HPDE6-E6E7 (cell line): Measurements from ENCODE around the gene AMOTL1.
"Not testable (repeated sequence)": the region's sequence is repeated elsewhere in the genome, so short reads cannot be mapped to it uniquely, and the experiment has no call there.

Experiments used
- DNase-seq: peaks from one replicate; pipeline ENCODE4 v3.0.0; 2011; ENCODE audit warnings: missing footprints; ENCODE audit errors: extremely low spot score

AMOTL1 gene

GRCh38 chr11:94823102-94823732 lies 55.1 kb downstream of the AMOTL1 start:
- no peak for DNase-seq

- DNase-seq: no peak
Observed at GRCh38 chr11:94825031-94825430, 56.9 kb downstream of the AMOTL1 start.

GRCh38 chr11:94825481-94825880 lies 57.3 kb downstream of the AMOTL1 start:
- DNase-seq: no peak

DNA sequence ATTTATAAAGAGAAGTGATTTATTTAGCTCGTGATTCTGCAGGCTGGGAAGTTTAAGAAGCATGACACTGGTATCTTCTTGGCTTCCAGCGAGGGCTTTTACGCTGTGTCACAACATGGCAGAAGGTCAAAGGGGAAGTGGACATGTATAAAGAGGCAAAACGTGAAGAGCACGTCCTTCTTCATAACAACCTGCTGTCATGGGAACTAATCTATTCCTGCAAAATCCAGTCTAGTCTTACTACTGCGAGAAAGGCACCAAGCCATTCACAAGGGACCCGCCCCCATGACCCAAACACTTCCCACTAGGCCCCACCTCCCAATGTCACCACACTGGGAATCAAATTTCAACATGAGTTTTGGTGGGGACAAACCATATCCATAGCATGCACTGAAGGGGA lies 58.3 kb downstream of the AMOTL1 start:
- DNase-seq: no peak

GRCh38 chr11:94828088-94828487 lies 59.9 kb downstream of the AMOTL1 start:
- DNase-seq: no peak

DNA sequence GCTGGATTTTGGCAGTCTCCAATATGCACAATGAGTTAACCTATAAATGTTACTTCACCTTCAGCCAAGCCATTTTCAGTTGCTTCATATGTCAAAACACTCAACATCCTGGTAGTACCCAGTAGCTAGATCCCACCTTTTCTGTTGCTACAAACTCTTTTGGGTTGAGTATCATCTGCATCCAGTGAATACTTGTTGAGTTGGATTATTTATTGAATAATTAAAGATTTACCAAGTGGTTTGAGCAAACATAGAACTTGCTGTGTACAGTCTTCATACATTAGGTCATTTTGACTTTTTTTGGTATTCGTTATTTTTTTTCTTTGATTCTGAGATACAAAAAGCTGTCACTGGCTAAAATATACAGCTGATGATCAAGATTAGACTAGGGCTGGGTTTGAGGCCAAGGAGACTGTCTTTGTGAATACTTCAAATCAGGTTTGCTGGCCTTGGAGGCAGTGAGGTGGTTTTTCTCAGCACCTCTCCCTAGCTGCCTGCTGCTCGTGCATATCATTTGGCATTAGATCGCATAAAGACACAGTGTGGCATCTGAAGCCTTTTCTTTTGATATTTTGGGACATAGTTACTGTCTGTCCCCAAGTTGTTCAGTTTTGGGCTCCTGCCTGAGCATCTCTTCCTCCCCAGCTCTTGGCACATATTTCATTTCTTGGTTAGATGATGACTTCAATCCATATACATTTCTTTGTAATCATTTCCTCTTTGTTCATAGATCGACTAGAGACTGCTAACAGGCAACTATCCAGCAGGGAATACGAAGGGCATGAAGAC lies 62.8 kb downstream of the AMOTL1 start:
- DNase-seq: no peak

DNA sequence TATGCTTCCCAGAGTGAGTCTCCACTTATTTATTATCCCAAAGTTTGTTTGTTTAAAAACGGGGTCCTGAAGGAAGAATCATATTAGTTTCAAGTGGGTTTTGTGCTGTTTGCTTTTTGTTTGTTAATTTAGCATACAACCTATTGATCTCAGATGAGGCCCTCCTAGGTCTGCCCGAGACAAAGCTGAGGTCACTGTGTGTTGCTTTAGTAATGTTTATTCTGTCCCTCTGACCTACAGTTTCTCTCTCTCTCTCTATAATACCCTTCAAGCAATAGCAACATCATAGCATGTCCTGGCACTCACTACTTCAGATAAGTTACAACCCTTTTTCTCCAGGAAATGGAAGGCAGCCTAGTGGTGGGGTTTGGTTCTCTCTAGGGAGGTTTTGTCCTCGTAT lies 63.4 kb downstream of the AMOTL1 start:
- DNase-seq: no peak

DNA sequence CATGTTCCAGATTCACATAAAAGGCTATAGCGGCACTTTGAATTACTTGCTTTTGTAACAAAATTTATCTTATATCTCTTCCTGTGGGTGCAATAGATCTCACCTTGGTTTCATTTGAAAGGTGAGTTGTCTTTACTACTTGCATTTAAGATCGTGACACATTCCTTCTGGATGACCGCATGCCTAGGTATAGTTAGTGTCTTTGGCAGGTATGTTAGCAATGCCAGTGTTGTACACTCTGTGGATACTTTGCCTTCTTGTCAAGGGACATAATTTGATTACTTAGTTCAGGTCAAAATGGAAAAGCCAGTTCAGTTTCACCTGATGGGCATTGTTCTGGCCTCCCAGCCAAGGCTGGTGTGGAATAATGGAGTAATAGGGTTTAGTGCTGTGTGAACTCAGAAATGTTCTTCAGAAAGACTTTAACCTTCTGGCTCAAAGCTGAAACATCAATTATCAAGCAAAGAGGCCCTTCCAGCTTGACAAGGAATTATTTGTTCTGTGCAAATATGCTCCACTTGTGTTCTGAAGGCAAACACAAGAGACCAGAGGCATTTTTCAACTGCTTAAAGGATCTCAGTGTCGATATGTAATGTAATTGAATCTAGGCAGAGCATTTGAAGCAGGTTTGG lies 64.6 kb downstream of the AMOTL1 start:
- DNase-seq: no peak

GRCh38 chr11:94834911-94835593 lies 66.9 kb downstream of the AMOTL1 start:
- DNase-seq: no peak

DNA sequence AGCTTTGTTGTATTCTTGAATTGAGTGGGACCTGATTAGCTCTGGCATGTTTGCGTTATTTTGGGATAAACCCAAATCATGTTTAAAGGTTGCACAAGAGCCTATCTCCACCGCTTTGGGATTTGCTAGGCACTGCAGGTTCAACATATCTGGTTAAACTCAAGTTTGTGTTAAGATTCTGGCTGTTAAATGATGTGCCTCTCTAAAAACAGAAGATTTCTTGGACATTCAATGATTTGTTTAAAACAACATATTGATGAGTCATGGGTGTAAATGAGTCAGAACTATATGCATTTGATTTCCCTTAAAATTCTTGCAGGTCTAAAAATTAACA lies 67.4 kb downstream of the AMOTL1 start:
- DNase-seq: no peak

DNA sequence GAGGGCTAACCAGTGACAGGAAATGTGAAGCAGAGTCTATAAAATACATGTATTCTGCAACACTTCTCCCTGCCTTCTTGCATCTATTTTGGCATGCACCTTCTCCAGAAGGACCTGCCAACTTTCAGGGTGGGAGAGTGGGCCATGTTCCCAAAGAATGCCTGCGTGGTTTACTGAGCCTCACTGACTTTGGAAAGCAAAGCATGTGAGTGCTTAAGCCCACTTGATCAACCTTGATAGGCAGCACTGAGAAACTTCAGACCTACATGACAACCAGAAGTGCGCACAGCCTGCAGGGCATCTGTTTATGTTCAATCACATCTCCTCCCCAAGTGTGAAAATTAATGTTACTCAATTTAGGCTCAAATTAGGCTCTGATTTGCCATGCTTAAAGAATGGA lies 69.2 kb downstream of the AMOTL1 start:
- DNase-seq: no peak

DNA sequence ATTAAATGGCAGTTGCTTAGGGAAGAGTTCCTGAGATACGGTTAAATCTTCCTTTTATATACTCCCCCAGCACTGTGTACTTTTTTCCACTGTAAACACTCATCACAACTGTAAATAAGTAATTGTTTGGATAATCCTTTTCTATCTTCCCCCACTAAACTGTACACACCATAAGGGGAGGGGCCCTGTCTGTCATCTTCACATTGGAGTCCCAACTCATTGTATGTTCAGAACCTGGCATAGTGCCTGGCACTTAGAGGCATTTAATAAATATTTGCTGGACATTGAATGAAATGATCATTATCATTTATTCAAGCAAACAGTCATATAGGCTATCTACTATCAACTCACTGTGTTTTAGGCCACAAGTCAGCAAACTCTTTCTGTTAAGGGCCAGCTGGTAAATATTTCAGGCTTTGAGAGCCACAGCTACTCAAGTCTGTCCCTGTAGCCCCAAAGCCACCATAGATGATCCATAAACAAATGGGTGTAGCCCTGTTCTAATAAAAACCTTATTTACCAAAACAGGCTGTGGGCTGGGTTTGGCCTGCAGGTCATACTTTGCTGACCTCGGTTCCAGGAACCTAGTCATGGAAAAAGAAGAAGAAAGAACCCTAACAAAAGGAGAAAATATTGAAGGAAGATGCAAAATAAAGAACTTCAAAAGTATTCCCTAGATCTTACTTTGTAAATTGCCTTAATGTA lies 70.0 kb downstream of the AMOTL1 start:
- DNase-seq: no peak

DNA sequence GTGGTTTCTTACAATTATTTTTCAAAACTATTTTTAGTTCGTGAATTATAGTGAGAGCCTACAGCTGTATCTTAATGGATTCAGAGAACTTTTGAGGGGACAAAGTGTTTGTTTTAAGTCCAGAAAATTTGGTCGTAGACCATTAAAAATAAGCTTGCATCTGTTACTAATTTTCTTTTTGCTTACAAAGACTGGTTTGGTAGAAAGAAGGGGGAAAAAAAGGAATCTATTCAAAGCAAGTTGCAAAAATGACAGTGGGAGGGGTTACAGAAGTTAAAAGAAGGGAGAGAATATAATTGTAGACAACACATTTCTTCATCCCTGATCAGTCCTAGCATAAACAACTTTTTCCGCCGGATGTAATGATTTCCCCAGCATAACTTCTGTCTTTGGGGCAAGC lies 72.1 kb downstream of the AMOTL1 start:
- DNase-seq: no peak

- DNase-seq: no peak
Observed at GRCh38 chr11:94844031-94844430, 75.9 kb downstream of the AMOTL1 start.

- peak; percentile 17 for DNase-seq
Observed at GRCh38 chr11:94845622-94846021, 77.5 kb downstream of the AMOTL1 start.

GRCh38 chr11:94849839-94850238 lies 81.7 kb downstream of the AMOTL1 start:
- DNase-seq: no peak

GRCh38 chr11:94851864-94852636 lies 83.9 kb downstream of the AMOTL1 start:
- DNase-seq: peak; percentile 94

DNA sequence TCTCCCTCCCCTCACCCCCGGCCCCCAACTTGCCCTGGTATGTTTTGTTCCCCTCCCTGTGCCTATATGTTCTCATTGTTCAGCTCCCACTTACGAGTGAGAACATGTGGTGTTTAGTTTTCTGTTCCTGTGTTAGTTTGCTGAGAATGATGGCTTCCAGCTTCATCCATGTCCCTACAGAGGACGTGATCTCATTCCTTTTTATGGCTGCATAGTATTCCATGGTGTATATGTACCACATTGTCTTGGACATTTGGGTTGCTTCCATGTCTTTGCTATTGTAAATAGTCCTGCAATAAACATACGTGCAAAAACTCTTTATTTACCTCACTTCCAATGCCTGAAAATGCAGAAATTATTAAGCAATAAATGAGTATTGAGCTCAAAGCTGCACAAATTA lies 85.1 kb downstream of the AMOTL1 start:
- not testable (repeated sequence) for DNase-seq

- no peak for DNase-seq
Observed at GRCh38 chr11:94853836-94854235, 85.7 kb downstream of the AMOTL1 start.

DNA sequence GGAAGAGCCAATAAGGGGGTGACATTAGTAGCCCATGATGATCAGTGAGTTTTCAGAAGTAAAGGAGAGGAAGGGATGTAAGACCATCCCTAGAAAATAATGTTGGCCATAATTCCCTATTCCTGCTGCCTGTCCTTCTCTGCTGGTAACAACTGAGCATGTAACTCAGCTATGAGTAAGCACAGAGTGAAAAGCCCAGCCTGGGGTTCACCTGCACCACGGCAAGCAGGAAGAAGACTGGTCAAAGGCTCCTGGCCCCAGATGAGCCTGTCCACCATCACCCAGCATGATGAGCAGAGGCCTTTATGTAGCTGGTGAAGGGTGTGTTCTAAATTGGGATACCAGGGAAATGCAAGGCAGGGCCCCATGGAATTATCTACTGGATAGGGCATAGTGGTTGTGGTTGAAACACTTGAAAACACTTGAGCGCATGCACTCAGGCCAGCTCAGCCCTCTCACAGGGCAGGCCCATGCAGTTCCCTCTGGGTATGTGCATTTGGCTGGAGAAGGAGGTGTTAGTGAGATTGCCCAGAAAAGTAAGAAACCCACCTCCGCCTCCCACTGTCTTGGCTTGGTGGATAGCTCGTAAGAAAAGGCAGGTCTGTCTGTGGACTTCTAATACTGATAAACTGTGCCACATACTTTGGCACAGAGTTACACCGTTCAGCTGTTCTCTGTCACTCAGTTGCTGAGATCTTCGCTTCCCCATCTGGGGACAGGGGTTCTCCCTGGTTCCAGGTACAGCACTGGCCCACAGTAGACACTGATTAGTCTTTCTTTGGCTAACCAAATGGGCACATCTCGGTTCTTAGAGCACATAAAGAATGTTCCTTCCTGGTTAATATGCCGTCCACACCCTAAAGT lies 86.8 kb downstream of the AMOTL1 start:
- DNase-seq: no peak
